CD4-positive, alpha-beta T cell (primary cell): ENCODE data around the gene COBL. TPM values are rescaled to one million over a fixed set of nuclear protein-coding genes. Genes with fewer than 3 reads are reported as not detected.

Source experiments
- ATAC-seq: fragments of 200-7000 bp; cut with Tn5 transposase; one replicate; pipeline ENCODE4 v1.10.0; 2022; ENCODE audit warnings: mild to moderate bottlenecking; ENCODE audit not compliant: poor library complexity
- CTCF ChIA-PET: fragments of 350-600 bp; sonication (Branson Sonifier 250); formaldehyde crosslinking; loops from one replicate; lab custom pipeline; 2021; ENCODE audit warnings: antibody characterized with exemption, inconsistent platforms; lab: Charles Lee
- POLR2A ChIA-PET: fragments of 350-600 bp; sonication (Branson Sonifier 250); formaldehyde crosslinking; loops from one replicate; lab custom pipeline; 2021; ENCODE audit warnings: antibody characterized with exemption, inconsistent platforms; lab: Charles Lee
- DNase-seq, 14 experiments: peaks; one replicate each; pipeline ENCODE4 v3.0.0-alpha.2; 2013 to 2020; ENCODE audit warnings: mixed read lengths in 2 of 14
- H3K27ac ChIP-seq, 2 donors: one replicate each; pipeline versions ENCODE4 v1.5.1 to v1.7.0; 2013; ENCODE audit warnings: low read length in 2 of 2, low read depth in 1 of 2, mild to moderate bottlenecking in 1 of 2
- H3K27me3 ChIP-seq, 2 experiments: 1 replicate in 1 of 2; 2 replicates in 1 of 2; pipeline versions ENCODE4 v1.6.1 to v1.7.0; 2013; ENCODE audit warnings: low read length in 2 of 2, control low read depth in 1 of 2, mild to moderate bottlenecking in 1 of 2, moderate library complexity in 1 of 2; ENCODE audit not compliant: insufficient read depth in 2 of 2, control insufficient read depth in 1 of 2
- H3K36me3 ChIP-seq: one replicate; pipeline ENCODE4 v1.6.1; 2013; ENCODE audit warnings: low read length, control low read depth; ENCODE audit not compliant: insufficient read depth
- H3K4me1 ChIP-seq: one replicate; pipeline ENCODE4 v1.6.1; 2013; ENCODE audit warnings: low read length, control low read depth; ENCODE audit not compliant: insufficient read depth
- H3K4me3 ChIP-seq: one replicate; pipeline ENCODE4 v1.5.1; 2013; ENCODE audit warnings: mild to moderate bottlenecking, low read length, moderate library complexity
- H3K9me3 ChIP-seq, 2 experiments: 1 replicate in 1 of 2; 2 replicates in 1 of 2; pipeline versions ENCODE4 v1.6.1 to v1.7.0; 2013; ENCODE audit warnings: low read length in 2 of 2, mild to moderate bottlenecking in 2 of 2, control low read depth in 1 of 2, moderate library complexity in 1 of 2; ENCODE audit not compliant: control insufficient read depth in 1 of 2, insufficient read depth in 1 of 2
- H3K27ac Mint-ChIP-seq: one replicate; pipeline ENCODE4 v1.8.0; 2020; ENCODE audit warnings: mixed read lengths
- H3K27me3 Mint-ChIP-seq: one replicate; pipeline ENCODE4 v1.8.0; 2021; ENCODE audit warnings: mixed read lengths
- H3K36me3 Mint-ChIP-seq: one replicate; pipeline ENCODE4 v1.8.0; 2021; ENCODE audit warnings: low read depth, mixed read lengths
- H3K4me1 Mint-ChIP-seq: one replicate; pipeline ENCODE4 v1.8.0; 2021; ENCODE audit warnings: low read depth, mixed read lengths
- H3K4me3 Mint-ChIP-seq: one replicate; pipeline ENCODE4 v1.8.0; 2020; ENCODE audit warnings: mild to moderate bottlenecking, mixed read lengths
- H3K9me3 Mint-ChIP-seq: one replicate; pipeline ENCODE4 v1.8.0; 2020; ENCODE audit warnings: mixed read lengths
- CTCF ChIP-seq: fragments of 200-600 bp; IDR thresholded peaks from one replicate; pipeline ENCODE4 v1.8.0; 2022; ENCODE audit warnings: antibody characterized with exemption, mild to moderate bottlenecking
- intact Hi-C, 2 experiments: fragments of 100-400 bp; cut with DNase I in 1 of 2; cut with micrococcal nuclease in 1 of 2; formaldehyde crosslinking; loops; one replicate each; pipeline versions ENCODE4 v1.15.1 to v1.9.0; 2023 to 2025; cut with DNase I, micrococcal nuclease
- total RNA-seq, 174 experiments: library from RNA in 2 of 174; stranded (reverse) in 2 of 174; gene quantifications; one replicate each; pipeline ENCODE4 v1.2.3 and lab custom pipeline; 2021 to 2026

The COBL gene
- total RNA-seq, 2 experiments from 2014 or later = not detected

- no peaks in the 10 kb centered on the region for H3K9me3 Mint-ChIP-seq
- no peak overlapping the region for H3K27ac Mint-ChIP-seq
- intact Hi-C loops = no loop called here
- Histone ChIP-seq H3K4me1 (no peaks in the 10 kb centered on the region), H3K36me3 (no peaks in the 10 kb centered on the region), H3K9me3 (peaks cover 0 to 3% of the 10 kb centered on the region in 2 experiments), H3K4me3 (no peak overlapping the region), H3K27ac (no peak overlapping the region), H3K27me3 (no peaks in the 10 kb centered on the region)
- ATAC-seq = no peak
- no peak for TF ChIP-seq CTCF
- no peaks in the 10 kb centered on the region for H3K27me3 Mint-ChIP-seq
- no peak for DNase-seq
- POLR2A ChIA-PET = no interaction called here
- no peaks in the 10 kb centered on the region for H3K36me3 Mint-ChIP-seq
- no peak overlapping the region for H3K4me3 Mint-ChIP-seq
- no peaks in the 10 kb centered on the region for H3K4me1 Mint-ChIP-seq
- CTCF ChIA-PET = interaction anchor here (0.6 kb wide), 1 partner anchor 1232 kb away, joined by 3 read pairs; no protein-coding TSS in a partner anchor
Measured at GRCh38 chr7:51236470-51237132, 80.0 kb downstream of the COBL start.

- Mint-ChIP-seq H3K27ac (no peak overlapping the region), H3K27me3 (no peaks in the 10 kb centered on the region), H3K9me3 (no peaks in the 10 kb centered on the region), H3K4me1 (no peaks in the 10 kb centered on the region), H3K4me3 (no peak overlapping the region), H3K36me3 (no peaks in the 10 kb centered on the region)
- Histone ChIP-seq H3K4me3 (no peak overlapping the region), H3K4me1 (no peaks in the 10 kb centered on the region), H3K27ac (no peak overlapping the region), H3K27me3 (no peaks in the 10 kb centered on the region), H3K36me3 (no peaks in the 10 kb centered on the region), H3K9me3 (peaks cover 0 to 3% of the 10 kb centered on the region in 2 experiments)
- TF ChIP-seq CTCF = no peak
- no peak for DNase-seq
- intact Hi-C loops = no loop called here
- ChIA-PET POLR2A (no interaction called here), CTCF (no interaction called here)
- no peak for ATAC-seq
Measured at GRCh38 chr7:51235593-51236313, 80.9 kb downstream of the COBL start.

GRCh38 chr7:51234609-51235308, 81.8 kb downstream of the COBL start:
- no peak overlapping the region for H3K4me3 ChIP-seq
- H3K36me3 ChIP-seq = no peaks in the 10 kb centered on the region
- Mint-ChIP-seq H3K9me3 (no peaks in the 10 kb centered on the region), H3K27ac (no peak overlapping the region), H3K36me3 (no peaks in the 10 kb centered on the region), H3K4me1 (no peaks in the 10 kb centered on the region), H3K4me3 (no peak overlapping the region), H3K27me3 (no peaks in the 10 kb centered on the region)
- no peak for ATAC-seq
- H3K9me3 ChIP-seq = peaks cover 0 to 10% of the 10 kb centered on the region in 2 experiments
- intact Hi-C loops = no loop called here
- no peak for DNase-seq
- no peak for TF ChIP-seq CTCF
- ChIA-PET POLR2A (no interaction called here), CTCF (no interaction called here)
- no peaks in the 10 kb centered on the region for H3K4me1 ChIP-seq
- no peaks in the 10 kb centered on the region for H3K27me3 ChIP-seq
- H3K27ac ChIP-seq = no peak overlapping the region
